ENCODE measurements around the gene KATNB1. TPM values are rescaled to one million over a fixed set of nuclear protein-coding genes. Genes with fewer than 3 reads are reported as not detected.

The KATNB1 gene
- polyA plus RNA-seq, 1 of the 3 experiments (the other 2 are of a cell fraction): 43.7 TPM

- TF ChIP-seq, protein P1, sequence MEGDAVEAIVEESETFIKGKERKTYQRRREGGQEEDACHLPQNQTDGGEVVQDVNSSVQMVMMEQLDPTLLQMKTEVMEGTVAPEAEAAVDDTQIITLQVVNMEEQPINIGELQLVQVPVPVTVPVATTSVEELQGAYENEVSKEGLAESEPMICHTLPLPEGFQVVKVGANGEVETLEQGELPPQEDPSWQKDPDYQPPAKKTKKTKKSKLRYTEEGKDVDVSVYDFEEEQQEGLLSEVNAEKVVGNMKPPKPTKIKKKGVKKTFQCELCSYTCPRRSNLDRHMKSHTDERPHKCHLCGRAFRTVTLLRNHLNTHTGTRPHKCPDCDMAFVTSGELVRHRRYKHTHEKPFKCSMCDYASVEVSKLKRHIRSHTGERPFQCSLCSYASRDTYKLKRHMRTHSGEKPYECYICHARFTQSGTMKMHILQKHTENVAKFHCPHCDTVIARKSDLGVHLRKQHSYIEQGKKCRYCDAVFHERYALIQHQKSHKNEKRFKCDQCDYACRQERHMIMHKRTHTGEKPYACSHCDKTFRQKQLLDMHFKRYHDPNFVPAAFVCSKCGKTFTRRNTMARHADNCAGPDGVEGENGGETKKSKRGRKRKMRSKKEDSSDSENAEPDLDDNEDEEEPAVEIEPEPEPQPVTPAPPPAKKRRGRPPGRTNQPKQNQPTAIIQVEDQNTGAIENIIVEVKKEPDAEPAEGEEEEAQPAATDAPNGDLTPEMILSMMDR (IDR thresholded peaks at IDR 0.05): no peak
- TF ChIP-seq TAF1 (IDR thresholded peaks at IDR 0.05; ENCODE audit: borderline replicate concordance, low read depth, low read length): no peak
- TF ChIP-seq TEAD4 (IDR thresholded peaks at IDR 0.05; ENCODE audit: borderline replicate concordance, insufficient read depth): no peak
- no peak for TF ChIP-seq EP300 (IDR thresholded peaks at IDR 0.05; ENCODE audit: borderline replicate concordance in 1 of 2, low read depth in 1 of 2, low read length in 1 of 2)
- TF ChIP-seq MXI1 (IDR thresholded peaks at IDR 0.05; ENCODE audit: low read depth, low read length): no peak
Measured at GRCh38 chr16:57704905-57705852, 30.4 kb upstream of the KATNB1 start (continued).

DNA sequence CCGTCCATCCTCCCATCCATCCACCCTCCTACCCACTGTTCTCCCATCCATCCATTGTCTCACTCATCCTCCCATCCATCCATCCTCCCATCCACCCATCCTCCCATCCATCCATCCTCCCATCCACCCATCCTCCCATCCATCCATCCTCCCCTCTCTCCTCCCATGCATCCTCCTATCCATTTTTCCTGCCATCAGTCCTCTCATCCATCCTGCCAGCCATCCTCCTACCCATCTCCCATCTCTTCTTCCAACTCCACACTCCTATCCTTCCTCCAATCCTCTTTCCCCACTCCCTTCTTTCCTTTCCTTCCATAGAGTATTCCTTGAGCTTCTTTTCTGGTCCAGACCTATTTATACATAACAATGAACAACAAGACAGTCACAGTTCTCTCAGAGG lies 28.9 kb upstream of the KATNB1 start:
- no peaks in the 10 kb centered on the region for H3F3A ChIP-seq (replicated peaks; ENCODE audit: insufficient read depth)
- TF ChIP-seq ELF1 (IDR thresholded peaks at IDR 0.05) (no peak), RCOR1 (IDR thresholded peaks at IDR 0.05; ENCODE audit: low read length) (no peak), SIN3A (IDR thresholded peaks at IDR 0.05; ENCODE audit: borderline replicate concordance, low read depth, low read length) (no peak), SMC3 (IDR thresholded peaks at IDR 0.05; ENCODE audit: low read depth, low read length) (no peak), RXRA (IDR thresholded peaks at IDR 0.05; ENCODE audit: borderline replicate concordance, low read depth) (no peak)
- TF ChIP-seq, protein P2, sequence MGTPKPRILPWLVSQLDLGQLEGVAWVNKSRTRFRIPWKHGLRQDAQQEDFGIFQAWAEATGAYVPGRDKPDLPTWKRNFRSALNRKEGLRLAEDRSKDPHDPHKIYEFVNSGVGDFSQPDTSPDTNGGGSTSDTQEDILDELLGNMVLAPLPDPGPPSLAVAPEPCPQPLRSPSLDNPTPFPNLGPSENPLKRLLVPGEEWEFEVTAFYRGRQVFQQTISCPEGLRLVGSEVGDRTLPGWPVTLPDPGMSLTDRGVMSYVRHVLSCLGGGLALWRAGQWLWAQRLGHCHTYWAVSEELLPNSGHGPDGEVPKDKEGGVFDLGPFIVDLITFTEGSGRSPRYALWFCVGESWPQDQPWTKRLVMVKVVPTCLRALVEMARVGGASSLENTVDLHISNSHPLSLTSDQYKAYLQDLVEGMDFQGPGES (IDR thresholded peaks at IDR 0.05; ENCODE audit: low read depth, low read length): no peak
- WGBS (ENCODE audit: low lambda C conversion rate): 15% methylated on average over 1 of the region's 1 CpG
- H3K4me2 ChIP-seq: no peak overlapping the region
- H3K4me1 ChIP-seq (ENCODE audit: control insufficient read depth in 1 of 2, insufficient read depth in 2 of 2, low read depth in 1 of 2, low read length in 1 of 2): no peaks in the 10 kb centered on the region; a peak in 1 of 4 replicates
- H3K9me2 ChIP-seq: no peaks in the 10 kb centered on the region
- H3K9ac ChIP-seq: no peak overlapping the region
- H2AFZ ChIP-seq (ENCODE audit: low read depth): no peak overlapping the region
- H3K79me2 ChIP-seq (ENCODE audit: insufficient read depth): no peaks in the 10 kb centered on the region
- no peak overlapping the region for H3K27ac ChIP-seq (ENCODE audit: low read depth in 2 of 2, low read length in 1 of 2)
- H4K20me1 ChIP-seq (ENCODE audit: insufficient read depth): no peaks in the 10 kb centered on the region
- H3K9me3 ChIP-seq: no peaks in the 10 kb centered on the region
- CTCF ChIA-PET: no interaction called here
- POLR2A ChIA-PET: no interaction called here
- 0 out of 2 replicates have a peak, but pooled peaks cover 5% of the 10 kb centered on the region for H3K27me3 ChIP-seq (ENCODE audit: insufficient read depth)
- H3K36me3 ChIP-seq (replicated peaks in 1 of 2; ENCODE audit: control insufficient read depth in 1 of 2, insufficient read depth in 2 of 2, low read length in 1 of 2): no peaks in the 10 kb centered on the region
- H3K4me3 ChIP-seq (ENCODE audit: low read depth in 2 of 2, low read length in 1 of 2): no peak overlapping the region
- DNase-seq: no peak
